Measurements from ENCODE around the gene KRT32. TPM values are rescaled to one million over a fixed set of nuclear protein-coding genes. Genes with fewer than 3 reads are reported as not detected.

The KRT32 gene
- total RNA-seq, 2 experiments from 2014 or later, result not detected

- CTCF ChIA-PET, result no interaction called here
- Histone ChIP-seq H3K4me3 (ENCODE audit: low read length) (no peak overlapping the region), H3K4me1 (ENCODE audit: insufficient read depth, low read length) (no peaks in the 10 kb centered on the region), H3K27ac (ENCODE audit: low read depth in 1 of 2, low read length in 2 of 2) (no peak overlapping the region), H3K27me3 (ENCODE audit: control insufficient read depth in 1 of 2, insufficient read depth in 2 of 2, low read length in 2 of 2) (peaks cover 0 to 7% of the 10 kb centered on the region in 2 experiments), H3K9me3 (ENCODE audit: control insufficient read depth in 1 of 2, insufficient read depth in 1 of 2, low read length in 2 of 2) (peaks cover 0 to 16% of the 10 kb centered on the region in 2 experiments), H3K36me3 (ENCODE audit: insufficient read depth, low read length) (no peaks in the 10 kb centered on the region)
- H3K4me3 Mint-ChIP-seq, result no peak overlapping the region
- POLR2A ChIA-PET, result no interaction called here
- no peak for TF ChIP-seq CTCF (IDR thresholded peaks at IDR 0.05)
- no peaks in the 10 kb centered on the region for H3K27me3 Mint-ChIP-seq
- no peaks in the 10 kb centered on the region for H3K36me3 Mint-ChIP-seq (ENCODE audit: low read depth)
- DNase-seq (no peak), ATAC-seq (ENCODE audit: poor library complexity) (no peak)
- no peaks in the 10 kb centered on the region for H3K9me3 Mint-ChIP-seq
- intact Hi-C loops (cut with DNase I, micrococcal nuclease), result no loop called here
- H3K4me1 Mint-ChIP-seq (ENCODE audit: low read depth), result no peaks in the 10 kb centered on the region
- H3K27ac Mint-ChIP-seq, result no peak overlapping the region
Measured at GRCh38 chr17:41463746-41464145, 3.4 kb downstream of the KRT32 start.

GRCh38 chr17:41462705-41463104 is 4.5 kb downstream of the KRT32 start:
- Mint-ChIP-seq H3K4me1 (ENCODE audit: low read depth) (no peaks in the 10 kb centered on the region), H3K27ac (no peak overlapping the region), H3K9me3 (no peaks in the 10 kb centered on the region), H3K27me3 (no peaks in the 10 kb centered on the region), H3K4me3 (no peak overlapping the region), H3K36me3 (ENCODE audit: low read depth) (no peaks in the 10 kb centered on the region)
- Histone ChIP-seq H3K36me3 (ENCODE audit: insufficient read depth, low read length) (no peaks in the 10 kb centered on the region), H3K9me3 (ENCODE audit: control insufficient read depth in 1 of 2, insufficient read depth in 1 of 2, low read length in 2 of 2) (peaks cover 0 to 16% of the 10 kb centered on the region in 2 experiments), H3K4me1 (ENCODE audit: insufficient read depth, low read length) (no peaks in the 10 kb centered on the region), H3K4me3 (ENCODE audit: low read length) (no peak overlapping the region), H3K27ac (ENCODE audit: low read depth in 1 of 2, low read length in 2 of 2) (no peak overlapping the region), H3K27me3 (ENCODE audit: control insufficient read depth in 1 of 2, insufficient read depth in 2 of 2, low read length in 2 of 2) (peaks cover 0 to 6% of the 10 kb centered on the region in 2 experiments)
- ATAC-seq (ENCODE audit: poor library complexity), result no peak
- no peak for TF ChIP-seq CTCF (IDR thresholded peaks at IDR 0.05)
- POLR2A ChIA-PET, result no interaction called here
- intact Hi-C loops (cut with DNase I, micrococcal nuclease), result no loop called here
- CTCF ChIA-PET, result no interaction called here
- DNase-seq, result no peak

GRCh38 chr17:41457676-41458075 is 9.5 kb downstream of the KRT32 start:
- Histone ChIP-seq H3K27me3 (ENCODE audit: control insufficient read depth in 1 of 2, insufficient read depth in 2 of 2, low read length in 2 of 2) (no peaks in the 10 kb centered on the region), H3K4me1 (ENCODE audit: insufficient read depth, low read length) (no peaks in the 10 kb centered on the region), H3K4me3 (ENCODE audit: low read length) (no peak overlapping the region), H3K27ac (ENCODE audit: low read depth in 1 of 2, low read length in 2 of 2) (no peak overlapping the region), H3K36me3 (ENCODE audit: insufficient read depth, low read length) (no peaks in the 10 kb centered on the region), H3K9me3 (ENCODE audit: control insufficient read depth in 1 of 2, insufficient read depth in 1 of 2, low read length in 2 of 2) (no peaks in the 10 kb centered on the region)
- no peaks in the 10 kb centered on the region for H3K9me3 Mint-ChIP-seq
- no peak for TF ChIP-seq CTCF (IDR thresholded peaks at IDR 0.05)
- H3K4me3 Mint-ChIP-seq, result no peak overlapping the region
- no peaks in the 10 kb centered on the region for H3K4me1 Mint-ChIP-seq (ENCODE audit: low read depth)
- ChIA-PET POLR2A (no interaction called here), CTCF (no interaction called here)
- intact Hi-C loops (cut with DNase I, micrococcal nuclease), result no loop called here
- DNase-seq (no peak), ATAC-seq (ENCODE audit: poor library complexity) (no peak)
- H3K36me3 Mint-ChIP-seq (ENCODE audit: low read depth), result no peaks in the 10 kb centered on the region
- no peak overlapping the region for H3K27ac Mint-ChIP-seq
- H3K27me3 Mint-ChIP-seq, result no peaks in the 10 kb centered on the region
